LNCaP clone FGC (cell line): Measurements from ENCODE around the gene CNOT6L.

Experiments
- DNase-seq: peaks from one replicate; pipeline ENCODE4 v3.0.0-alpha.2; 2011; ENCODE audit warnings: low read depth
- H3K4me3 ChIP-seq: 2 replicates; pipeline ENCODE4 v1.5.1; 2011; ENCODE audit warnings: mild to moderate bottlenecking, low read depth, low read length, control low read depth
- CTCF ChIP-seq: IDR thresholded peaks from 2 replicates; pipeline ENCODE4 v1.5.1; 2012; ENCODE audit warnings: mild to moderate bottlenecking; ENCODE audit not compliant: control insufficient read depth, insufficient read depth; ENCODE audit errors: extremely low read depth

CNOT6L gene

GRCh38 chr4:77800483-77801259 is 18.5 kb downstream of the CNOT6L start:
- no peak for DNase-seq
- no peak for TF ChIP-seq CTCF
- H3K4me3 ChIP-seq, result no peak overlapping the region

GRCh38 chr4:77800077-77800476 is 19.1 kb downstream of the CNOT6L start:
- no peak for TF ChIP-seq CTCF
- DNase-seq, result no peak

GRCh38 chr4:77798385-77798784 is 20.8 kb downstream of the CNOT6L start:
- no peak overlapping the region for H3K4me3 ChIP-seq
- no peak for DNase-seq
- TF ChIP-seq CTCF, result no peak

More at GRCh38 chr4:77800077-77800476, 19.1 kb downstream of the CNOT6L start:
- no peak overlapping the region for H3K4me3 ChIP-seq

GRCh38 chr4:77797239-77797638 is 21.9 kb downstream of the CNOT6L start:
- no peak for DNase-seq
- no peak for TF ChIP-seq CTCF
- H3K4me3 ChIP-seq, result no peak overlapping the region

- no peak overlapping the region for H3K4me3 ChIP-seq
- no peak for TF ChIP-seq CTCF
- DNase-seq, result no peak
Measured at GRCh38 chr4:77795326-77795725, 23.8 kb downstream of the CNOT6L start.

GRCh38 chr4:77790146-77790545 is 29.0 kb downstream of the CNOT6L start:
- no peak overlapping the region for H3K4me3 ChIP-seq
- no peak for TF ChIP-seq CTCF
- DNase-seq, result peak; percentile 25

- no peak for TF ChIP-seq CTCF
- no peak overlapping the region for H3K4me3 ChIP-seq
- DNase-seq, result no peak
Measured at GRCh38 chr4:77788990-77789389, 30.2 kb downstream of the CNOT6L start.
